ENCODE results near the gene LENG8.
"Not testable (repeated sequence)": the region's sequence is repeated elsewhere in the genome, so short reads cannot be mapped to it uniquely, and the experiment has no call there.

LENG8 gene

GRCh38 chr19:54462655-54463530 lies 13.9 kb downstream of the LENG8 start:
- DNase-seq: no peak

- no peak for DNase-seq
Measured at GRCh38 chr19:54463531-54464043, 14.6 kb downstream of the LENG8 start, which contains the start of gene LENG9. Gene LENG9, minus strand, starts transcription at chr19:54463778. Its CDS starts 252 bp downstream, at chr19:54463526.

- no peak for DNase-seq
Measured at GRCh38 chr19:54464044-54464629, 15.1 kb downstream of the LENG8 start.

- peak; percentile 92 for DNase-seq
Measured at GRCh38 chr19:54464630-54465425, 15.8 kb downstream of the LENG8 start.

GRCh38 chr19:54465426-54466109 lies 16.6 kb downstream of the LENG8 start:
- no peak for DNase-seq

- not testable (repeated sequence) for DNase-seq
Measured at GRCh38 chr19:54466110-54466480, 17.1 kb downstream of the LENG8 start.

GRCh38 chr19:54469496-54469934 lies 20.5 kb downstream of the LENG8 start:
- DNase-seq: no peak

GRCh38 chr19:54470276-54470887 lies 21.4 kb downstream of the LENG8 start:
- DNase-seq: no peak

GRCh38 chr19:54470991-54471782 lies 22.2 kb downstream of the LENG8 start:
- peak; percentile 40 for DNase-seq

GRCh38 chr19:54473071-54473891 lies 24.3 kb downstream of the LENG8 start, which contains the start of gene CDC42EP5:
Gene CDC42EP5, minus strand, starts transcription at chr19:54473296. Its CDS starts 7,749 bp downstream, at chr19:54465547.
- DNase-seq: peak; percentile 27

- no peak for DNase-seq
Measured at GRCh38 chr19:54473892-54474372, 24.9 kb downstream of the LENG8 start.

GRCh38 chr19:54475706-54476105 lies 26.7 kb downstream of the LENG8 start:
- no peak for DNase-seq

- no peak for DNase-seq
Measured at GRCh38 chr19:54477650-54478049, 28.7 kb downstream of the LENG8 start.

GRCh38 chr19:54478677-54479266 lies 29.8 kb downstream of the LENG8 start:
- no peak for DNase-seq

- no peak for DNase-seq
Measured at GRCh38 chr19:54480051-54480450, 31.1 kb downstream of the LENG8 start.

GRCh38 chr19:54481326-54481930 lies 32.4 kb downstream of the LENG8 start:
- no peak for DNase-seq

- DNase-seq: no peak
Measured at GRCh38 chr19:54482889-54483288, 33.9 kb downstream of the LENG8 start.

- no peak for DNase-seq
Measured at GRCh38 chr19:54484451-54484850, 35.5 kb downstream of the LENG8 start.

GRCh38 chr19:54485851-54486250 lies 36.9 kb downstream of the LENG8 start:
- no peak for DNase-seq
